ENCODE measurements around the gene PDE8B. TPM values are rescaled to one million over a fixed set of nuclear protein-coding genes. Genes with fewer than 3 reads are reported as not detected.

Gene PDE8B
- total and polyA plus RNA-seq, 9 donors, result 0.73 to 26.7 (median 6.4) TPM

GRCh38 chr5:77419644-77420582, 209.4 kb downstream of the PDE8B start:
- H3K36me3 ChIP-seq, result no peaks in the 10 kb centered on the region
- 90 to 94% (median 93%) methylated on average over 8 of the region's 8 CpGs for WGBS, 3 donors
- H3K9me3 ChIP-seq, result no peaks in the 10 kb centered on the region
- TF ChIP-seq POLR2A (IDR thresholded peaks at IDR 0.05) (no peak), CTCF (IDR thresholded peaks at IDR 0.05) (no peak), EP300 (IDR thresholded peaks at IDR 0.05) (no peak)
- no peak overlapping the region for H3K4me3 ChIP-seq
- DNase-seq, result no peak
- no peaks in the 10 kb centered on the region for H3K27me3 ChIP-seq
- intact Hi-C loops (cut with DNase I), result no loop called here
- no peak overlapping the region for H3K27ac ChIP-seq
- H3K4me1 ChIP-seq (ENCODE audit: insufficient read depth), result no peaks in the 10 kb centered on the region

- no peaks in the 10 kb centered on the region for H3K27me3 ChIP-seq
- no peak overlapping the region for H3K4me3 ChIP-seq
- WGBS, 3 donors, result 62 to 75% (median 67%) methylated on average over 3 of the region's 3 CpGs
- TF ChIP-seq POLR2A (IDR thresholded peaks at IDR 0.05) (no peak), EP300 (IDR thresholded peaks at IDR 0.05) (no peak), CTCF (IDR thresholded peaks at IDR 0.05) (no peak)
- intact Hi-C loops (cut with DNase I), result no loop called here
- H3K9me3 ChIP-seq, result no peaks in the 10 kb centered on the region
- no peak for DNase-seq
- H3K4me1 ChIP-seq (ENCODE audit: insufficient read depth), result no peaks in the 10 kb centered on the region
- H3K36me3 ChIP-seq, result no peaks in the 10 kb centered on the region
- H3K27ac ChIP-seq, result no peak overlapping the region
These were observed 210.5 kb downstream of the PDE8B start for GRCh38 chr5:77420940-77421339.

GRCh38 chr5:77423022-77423750, 212.7 kb downstream of the PDE8B start:
- 68 to 69% (median 69%) methylated on average over 2 of the region's 2 CpGs for WGBS, 3 donors
- Histone ChIP-seq H3K27me3 (no peaks in the 10 kb centered on the region), H3K36me3 (no peaks in the 10 kb centered on the region), H3K9me3 (no peaks in the 10 kb centered on the region), H3K4me1 (ENCODE audit: insufficient read depth) (no peaks in the 10 kb centered on the region), H3K4me3 (no peak overlapping the region), H3K27ac (no peak overlapping the region)
- no peak for DNase-seq
- no peak for TF ChIP-seq CTCF (IDR thresholded peaks at IDR 0.05)
- no peak for TF ChIP-seq POLR2A (IDR thresholded peaks at IDR 0.05)
- TF ChIP-seq EP300 (IDR thresholded peaks at IDR 0.05), result no peak
- intact Hi-C loops (cut with DNase I), result no loop called here

- intact Hi-C loops (cut with DNase I), result no loop called here
These were observed 214.4 kb downstream of the PDE8B start for GRCh38 chr5:77424921-77425320.

More at GRCh38 chr5:77424921-77425320, 214.4 kb downstream of the PDE8B start:
- no peak for DNase-seq
- TF ChIP-seq EP300 (IDR thresholded peaks at IDR 0.05), result no peak
- TF ChIP-seq CTCF (IDR thresholded peaks at IDR 0.05), result no peak
- no peak for TF ChIP-seq POLR2A (IDR thresholded peaks at IDR 0.05)
- Histone ChIP-seq H3K27ac (no peak overlapping the region), H3K4me1 (ENCODE audit: insufficient read depth) (no peaks in the 10 kb centered on the region), H3K27me3 (no peaks in the 10 kb centered on the region), H3K4me3 (no peak overlapping the region), H3K36me3 (no peaks in the 10 kb centered on the region), H3K9me3 (no peaks in the 10 kb centered on the region)
- 74 to 85% (median 81%) methylated on average over 2 of the region's 2 CpGs for WGBS, 3 donors

All from ovary (tissue), 9 donors.